Measurements from ENCODE around the gene HMG20A. TPM values are rescaled to one million over a fixed set of nuclear protein-coding genes. Genes with fewer than 3 reads are reported as not detected.
A peak's percentile ranks its signal among the peaks of the same experiment; 100 is the strongest.

HMG20A gene
- total and polyA plus RNA-seq, 2 of the 13 experiments (the other 11 are each of a cell fraction or from before 2014, with no cell fraction given): 28.0 to 35.2 TPM

DNA sequence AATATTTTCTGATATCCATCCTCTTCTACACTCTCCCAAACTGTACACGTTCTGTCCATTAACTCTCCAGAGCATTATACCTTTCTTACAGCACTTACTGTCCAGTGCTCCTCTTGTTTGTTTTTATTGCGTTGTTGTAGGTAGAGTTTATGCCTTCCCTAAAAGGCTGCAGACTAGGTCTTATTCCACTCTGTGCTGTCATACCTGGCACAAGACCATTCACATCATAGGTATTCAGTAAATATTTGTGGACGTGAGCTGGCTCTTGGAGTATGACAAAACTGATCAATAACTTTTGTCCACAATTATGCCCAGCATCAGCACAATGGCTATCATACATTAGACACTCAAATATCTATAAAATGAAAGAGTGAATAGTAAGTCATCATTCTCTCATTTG lies 4.4 kb downstream of the HMG20A start (continued):
- TF ChIP-seq, protein P1, sequence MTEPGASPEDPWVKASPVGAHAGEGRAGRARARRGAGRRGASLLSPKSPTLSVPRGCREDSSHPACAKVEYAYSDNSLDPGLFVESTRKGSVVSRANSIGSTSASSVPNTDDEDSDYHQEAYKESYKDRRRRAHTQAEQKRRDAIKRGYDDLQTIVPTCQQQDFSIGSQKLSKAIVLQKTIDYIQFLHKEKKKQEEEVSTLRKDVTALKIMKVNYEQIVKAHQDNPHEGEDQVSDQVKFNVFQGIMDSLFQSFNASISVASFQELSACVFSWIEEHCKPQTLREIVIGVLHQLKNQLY (CRISPR knock-in tag; IDR thresholded peaks at IDR 0.05): no peak
- no peak for TF ChIP-seq JARID2 (CRISPR knock-in tag; IDR thresholded peaks at IDR 0.05; ENCODE audit: insufficient replicate concordance)
- no peak for TF ChIP-seq CREB1 (IDR thresholded peaks at IDR 0.05)
- TF ChIP-seq CREB1 (CRISPR knock-in tag; IDR thresholded peaks at IDR 0.05): 0 out of 2 replicates have a peak, but pooled peaks have one; percentile 26
- TF ChIP-seq KDM3A (CRISPR knock-in tag; IDR thresholded peaks at IDR 0.05; ENCODE audit: low read depth): no peak
- TF ChIP-seq ZNF264 (CRISPR knock-in tag; IDR thresholded peaks at IDR 0.05): no peak
- no peak for TF ChIP-seq ZNF567 (CRISPR knock-in tag; IDR thresholded peaks at IDR 0.05; ENCODE audit: borderline replicate concordance)
- TF ChIP-seq, protein P2, sequence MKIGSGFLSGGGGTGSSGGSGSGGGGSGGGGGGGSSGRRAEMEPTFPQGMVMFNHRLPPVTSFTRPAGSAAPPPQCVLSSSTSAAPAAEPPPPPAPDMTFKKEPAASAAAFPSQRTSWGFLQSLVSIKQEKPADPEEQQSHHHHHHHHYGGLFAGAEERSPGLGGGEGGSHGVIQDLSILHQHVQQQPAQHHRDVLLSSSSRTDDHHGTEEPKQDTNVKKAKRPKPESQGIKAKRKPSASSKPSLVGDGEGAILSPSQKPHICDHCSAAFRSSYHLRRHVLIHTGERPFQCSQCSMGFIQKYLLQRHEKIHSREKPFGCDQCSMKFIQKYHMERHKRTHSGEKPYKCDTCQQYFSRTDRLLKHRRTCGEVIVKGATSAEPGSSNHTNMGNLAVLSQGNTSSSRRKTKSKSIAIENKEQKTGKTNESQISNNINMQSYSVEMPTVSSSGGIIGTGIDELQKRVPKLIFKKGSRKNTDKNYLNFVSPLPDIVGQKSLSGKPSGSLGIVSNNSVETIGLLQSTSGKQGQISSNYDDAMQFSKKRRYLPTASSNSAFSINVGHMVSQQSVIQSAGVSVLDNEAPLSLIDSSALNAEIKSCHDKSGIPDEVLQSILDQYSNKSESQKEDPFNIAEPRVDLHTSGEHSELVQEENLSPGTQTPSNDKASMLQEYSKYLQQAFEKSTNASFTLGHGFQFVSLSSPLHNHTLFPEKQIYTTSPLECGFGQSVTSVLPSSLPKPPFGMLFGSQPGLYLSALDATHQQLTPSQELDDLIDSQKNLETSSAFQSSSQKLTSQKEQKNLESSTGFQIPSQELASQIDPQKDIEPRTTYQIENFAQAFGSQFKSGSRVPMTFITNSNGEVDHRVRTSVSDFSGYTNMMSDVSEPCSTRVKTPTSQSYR (CRISPR knock-in tag; IDR thresholded peaks at IDR 0.05; ENCODE audit: borderline replicate concordance): no peak
- TF ChIP-seq IRF2 (CRISPR knock-in tag; IDR thresholded peaks at IDR 0.05): no peak
- TF ChIP-seq, protein P3, sequence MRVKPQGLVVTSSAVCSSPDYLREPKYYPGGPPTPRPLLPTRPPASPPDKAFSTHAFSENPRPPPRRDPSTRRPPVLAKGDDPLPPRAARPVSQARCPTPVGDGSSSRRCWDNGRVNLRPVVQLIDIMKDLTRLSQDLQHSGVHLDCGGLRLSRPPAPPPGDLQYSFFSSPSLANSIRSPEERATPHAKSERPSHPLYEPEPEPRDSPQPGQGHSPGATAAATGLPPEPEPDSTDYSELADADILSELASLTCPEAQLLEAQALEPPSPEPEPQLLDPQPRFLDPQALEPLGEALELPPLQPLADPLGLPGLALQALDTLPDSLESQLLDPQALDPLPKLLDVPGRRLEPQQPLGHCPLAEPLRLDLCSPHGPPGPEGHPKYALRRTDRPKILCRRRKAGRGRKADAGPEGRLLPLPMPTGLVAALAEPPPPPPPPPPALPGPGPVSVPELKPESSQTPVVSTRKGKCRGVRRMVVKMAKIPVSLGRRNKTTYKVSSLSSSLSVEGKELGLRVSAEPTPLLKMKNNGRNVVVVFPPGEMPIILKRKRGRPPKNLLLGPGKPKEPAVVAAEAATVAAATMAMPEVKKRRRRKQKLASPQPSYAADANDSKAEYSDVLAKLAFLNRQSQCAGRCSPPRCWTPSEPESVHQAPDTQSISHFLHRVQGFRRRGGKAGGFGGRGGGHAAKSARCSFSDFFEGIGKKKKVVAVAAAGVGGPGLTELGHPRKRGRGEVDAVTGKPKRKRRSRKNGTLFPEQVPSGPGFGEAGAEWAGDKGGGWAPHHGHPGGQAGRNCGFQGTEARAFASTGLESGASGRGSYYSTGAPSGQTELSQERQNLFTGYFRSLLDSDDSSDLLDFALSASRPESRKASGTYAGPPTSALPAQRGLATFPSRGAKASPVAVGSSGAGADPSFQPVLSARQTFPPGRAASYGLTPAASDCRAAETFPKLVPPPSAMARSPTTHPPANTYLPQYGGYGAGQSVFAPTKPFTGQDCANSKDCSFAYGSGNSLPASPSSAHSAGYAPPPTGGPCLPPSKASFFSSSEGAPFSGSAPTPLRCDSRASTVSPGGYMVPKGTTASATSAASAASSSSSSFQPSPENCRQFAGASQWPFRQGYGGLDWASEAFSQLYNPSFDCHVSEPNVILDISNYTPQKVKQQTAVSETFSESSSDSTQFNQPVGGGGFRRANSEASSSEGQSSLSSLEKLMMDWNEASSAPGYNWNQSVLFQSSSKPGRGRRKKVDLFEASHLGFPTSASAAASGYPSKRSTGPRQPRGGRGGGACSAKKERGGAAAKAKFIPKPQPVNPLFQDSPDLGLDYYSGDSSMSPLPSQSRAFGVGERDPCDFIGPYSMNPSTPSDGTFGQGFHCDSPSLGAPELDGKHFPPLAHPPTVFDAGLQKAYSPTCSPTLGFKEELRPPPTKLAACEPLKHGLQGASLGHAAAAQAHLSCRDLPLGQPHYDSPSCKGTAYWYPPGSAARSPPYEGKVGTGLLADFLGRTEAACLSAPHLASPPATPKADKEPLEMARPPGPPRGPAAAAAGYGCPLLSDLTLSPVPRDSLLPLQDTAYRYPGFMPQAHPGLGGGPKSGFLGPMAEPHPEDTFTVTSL (CRISPR knock-in tag; IDR thresholded peaks at IDR 0.05; ENCODE audit: borderline replicate concordance): 0 out of 2 replicates have a peak, but pooled peaks have one; percentile 26
- TF ChIP-seq, protein P4, sequence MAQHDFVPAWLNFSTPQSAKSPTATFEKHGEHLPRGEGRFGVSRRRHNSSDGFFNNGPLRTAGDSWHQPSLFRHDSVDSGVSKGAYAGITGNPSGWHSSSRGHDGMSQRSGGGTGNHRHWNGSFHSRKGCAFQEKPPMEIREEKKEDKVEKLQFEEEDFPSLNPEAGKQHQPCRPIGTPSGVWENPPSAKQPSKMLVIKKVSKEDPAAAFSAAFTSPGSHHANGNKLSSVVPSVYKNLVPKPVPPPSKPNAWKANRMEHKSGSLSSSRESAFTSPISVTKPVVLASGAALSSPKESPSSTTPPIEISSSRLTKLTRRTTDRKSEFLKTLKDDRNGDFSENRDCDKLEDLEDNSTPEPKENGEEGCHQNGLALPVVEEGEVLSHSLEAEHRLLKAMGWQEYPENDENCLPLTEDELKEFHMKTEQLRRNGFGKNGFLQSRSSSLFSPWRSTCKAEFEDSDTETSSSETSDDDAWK (CRISPR knock-in tag; IDR thresholded peaks at IDR 0.05): no peak
- TF ChIP-seq GPN1 (CRISPR knock-in tag; IDR thresholded peaks at IDR 0.05; ENCODE audit: borderline replicate concordance): no peak
- TF ChIP-seq ZNF878 (CRISPR knock-in tag; IDR thresholded peaks at IDR 0.05): no peak
- no peak for TF ChIP-seq ZNF605 (CRISPR knock-in tag; IDR thresholded peaks at IDR 0.05)
- TF ChIP-seq ZFP62 (CRISPR knock-in tag; IDR thresholded peaks at IDR 0.05): no peak
- TF ChIP-seq, protein P5, sequence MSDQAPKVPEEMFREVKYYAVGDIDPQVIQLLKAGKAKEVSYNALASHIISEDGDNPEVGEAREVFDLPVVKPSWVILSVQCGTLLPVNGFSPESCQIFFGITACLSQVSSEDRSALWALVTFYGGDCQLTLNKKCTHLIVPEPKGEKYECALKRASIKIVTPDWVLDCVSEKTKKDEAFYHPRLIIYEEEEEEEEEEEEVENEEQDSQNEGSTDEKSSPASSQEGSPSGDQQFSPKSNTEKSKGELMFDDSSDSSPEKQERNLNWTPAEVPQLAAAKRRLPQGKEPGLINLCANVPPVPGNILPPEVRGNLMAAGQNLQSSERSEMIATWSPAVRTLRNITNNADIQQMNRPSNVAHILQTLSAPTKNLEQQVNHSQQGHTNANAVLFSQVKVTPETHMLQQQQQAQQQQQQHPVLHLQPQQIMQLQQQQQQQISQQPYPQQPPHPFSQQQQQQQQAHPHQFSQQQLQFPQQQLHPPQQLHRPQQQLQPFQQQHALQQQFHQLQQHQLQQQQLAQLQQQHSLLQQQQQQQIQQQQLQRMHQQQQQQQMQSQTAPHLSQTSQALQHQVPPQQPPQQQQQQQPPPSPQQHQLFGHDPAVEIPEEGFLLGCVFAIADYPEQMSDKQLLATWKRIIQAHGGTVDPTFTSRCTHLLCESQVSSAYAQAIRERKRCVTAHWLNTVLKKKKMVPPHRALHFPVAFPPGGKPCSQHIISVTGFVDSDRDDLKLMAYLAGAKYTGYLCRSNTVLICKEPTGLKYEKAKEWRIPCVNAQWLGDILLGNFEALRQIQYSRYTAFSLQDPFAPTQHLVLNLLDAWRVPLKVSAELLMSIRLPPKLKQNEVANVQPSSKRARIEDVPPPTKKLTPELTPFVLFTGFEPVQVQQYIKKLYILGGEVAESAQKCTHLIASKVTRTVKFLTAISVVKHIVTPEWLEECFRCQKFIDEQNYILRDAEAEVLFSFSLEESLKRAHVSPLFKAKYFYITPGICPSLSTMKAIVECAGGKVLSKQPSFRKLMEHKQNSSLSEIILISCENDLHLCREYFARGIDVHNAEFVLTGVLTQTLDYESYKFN (CRISPR knock-in tag; conservative IDR thresholded peaks at IDR 0.05): 0 out of 2 replicates have a peak, but pooled peaks have one; percentile 31
- no peak for TF ChIP-seq ZC3H13 (CRISPR knock-in tag; IDR thresholded peaks at IDR 0.05)

All from HepG2 (cell line).